Measurements from ENCODE around the gene NAIP.

Gene NAIP

GRCh38 chr5:71014176-71014575 is 11.0 kb downstream of the NAIP start:
- Histone ChIP-seq H3K4me3 (ENCODE audit: low read depth, low read length) (no peak overlapping the region), H3K36me3 (ENCODE audit: control insufficient read depth in 2 of 2, insufficient read depth in 1 of 2, low read length in 2 of 2) (no peaks in the 10 kb centered on the region), H3K4me1 (ENCODE audit: control insufficient read depth, insufficient read depth, low read length) (no peaks in the 10 kb centered on the region), H3K27ac (ENCODE audit: extremely low read depth, low read depth, low read length) (no peak overlapping the region), H3K9me3 (ENCODE audit: control insufficient read depth, insufficient read depth, low read depth, low read length) (no peaks in the 10 kb centered on the region)
- POLR2A ChIA-PET: no interaction called here
- CTCF ChIA-PET: no interaction called here
- TF ChIP-seq ZNF501 (tag by site-specific recombination; IDR thresholded peaks at IDR 0.05): no peak
- TF ChIP-seq ZNF473 (tag by site-specific recombination; IDR thresholded peaks at IDR 0.05): no peak
- no peak for TF ChIP-seq ZNF292 (tag by site-specific recombination; IDR thresholded peaks at IDR 0.05; ENCODE audit: borderline replicate concordance, low read depth)
- no peak for TF ChIP-seq ZEB2 (tag by site-specific recombination; IDR thresholded peaks at IDR 0.05)
- no peak for TF ChIP-seq ZBTB17 (tag by site-specific recombination; IDR thresholded peaks at IDR 0.05)
- TF ChIP-seq, protein P1, sequence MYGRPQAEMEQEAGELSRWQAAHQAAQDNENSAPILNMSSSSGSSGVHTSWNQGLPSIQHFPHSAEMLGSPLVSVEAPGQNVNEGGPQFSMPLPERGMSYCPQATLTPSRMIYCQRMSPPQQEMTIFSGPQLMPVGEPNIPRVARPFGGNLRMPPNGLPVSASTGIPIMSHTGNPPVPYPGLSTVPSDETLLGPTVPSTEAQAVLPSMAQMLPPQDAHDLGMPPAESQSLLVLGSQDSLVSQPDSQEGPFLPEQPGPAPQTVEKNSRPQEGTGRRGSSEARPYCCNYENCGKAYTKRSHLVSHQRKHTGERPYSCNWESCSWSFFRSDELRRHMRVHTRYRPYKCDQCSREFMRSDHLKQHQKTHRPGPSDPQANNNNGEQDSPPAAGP (tag by site-specific recombination; IDR thresholded peaks at IDR 0.05): no peak
- no peak for TF ChIP-seq MEIS1 (CRISPR knock-in tag; IDR thresholded peaks at IDR 0.05; ENCODE audit: borderline replicate concordance)
- no peak for TF ChIP-seq ZNF626 (tag by site-specific recombination; IDR thresholded peaks at IDR 0.05)
- TF ChIP-seq ZNF701 (tag by site-specific recombination; IDR thresholded peaks at IDR 0.05): no peak

DNA sequence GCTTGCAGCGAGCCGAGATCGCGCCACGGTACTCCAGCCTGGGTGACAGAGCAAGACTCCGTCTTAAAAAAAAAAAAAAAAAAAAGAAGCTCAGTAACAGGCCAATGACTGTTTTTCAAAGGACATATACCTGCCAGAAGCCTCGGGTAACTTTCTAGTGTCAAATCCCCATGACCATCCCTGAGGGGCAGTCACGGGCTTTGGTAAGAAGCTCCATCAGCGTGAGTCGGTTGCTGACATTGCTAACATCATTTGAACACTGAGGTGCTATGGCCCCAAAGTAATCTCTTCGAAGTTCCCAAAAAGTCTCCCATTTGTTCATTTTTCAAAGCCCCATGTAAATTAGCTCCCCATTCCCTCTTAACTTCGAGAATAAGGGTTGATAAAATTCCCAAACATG is 11.6 kb downstream of the NAIP start:
- no peak overlapping the region for H3K27ac ChIP-seq (ENCODE audit: extremely low read depth, low read depth, low read length)
- ChIA-PET POLR2A (no interaction called here), CTCF (no interaction called here)
- TF ChIP-seq ZNF184 (tag by site-specific recombination; IDR thresholded peaks at IDR 0.05) (no peak), ZNF596 (tag by site-specific recombination; IDR thresholded peaks at IDR 0.05) (no peak), BCL6B (tag by site-specific recombination; IDR thresholded peaks at IDR 0.05) (no peak), ZBTB44 (tag by site-specific recombination; IDR thresholded peaks at IDR 0.05) (no peak), ZNF133 (tag by site-specific recombination; IDR thresholded peaks at IDR 0.05) (no peak), SP2 (tag by site-specific recombination; IDR thresholded peaks at IDR 0.05) (no peak), ZNF501 (tag by site-specific recombination; IDR thresholded peaks at IDR 0.05) (no peak), ZNF830 (tag by site-specific recombination; IDR thresholded peaks at IDR 0.05; ENCODE audit: low read depth) (no peak), SETDB1 (IDR thresholded peaks at IDR 0.05; ENCODE audit: insufficient read length, low read length) (no peak), ZNF221 (tag by site-specific recombination; IDR thresholded peaks at IDR 0.05; ENCODE audit: borderline replicate concordance) (no peak), ZNF473 (tag by site-specific recombination; IDR thresholded peaks at IDR 0.05) (no peak), ZNF214 (tag by site-specific recombination; IDR thresholded peaks at IDR 0.05; ENCODE audit: borderline replicate concordance) (no peak), OSR2 (tag by site-specific recombination; IDR thresholded peaks at IDR 0.05) (no peak), ZNF621 (tag by site-specific recombination; IDR thresholded peaks at IDR 0.05) (no peak), ZSCAN16 (tag by site-specific recombination; IDR thresholded peaks at IDR 0.05) (no peak)
- TF ChIP-seq, protein P2, sequence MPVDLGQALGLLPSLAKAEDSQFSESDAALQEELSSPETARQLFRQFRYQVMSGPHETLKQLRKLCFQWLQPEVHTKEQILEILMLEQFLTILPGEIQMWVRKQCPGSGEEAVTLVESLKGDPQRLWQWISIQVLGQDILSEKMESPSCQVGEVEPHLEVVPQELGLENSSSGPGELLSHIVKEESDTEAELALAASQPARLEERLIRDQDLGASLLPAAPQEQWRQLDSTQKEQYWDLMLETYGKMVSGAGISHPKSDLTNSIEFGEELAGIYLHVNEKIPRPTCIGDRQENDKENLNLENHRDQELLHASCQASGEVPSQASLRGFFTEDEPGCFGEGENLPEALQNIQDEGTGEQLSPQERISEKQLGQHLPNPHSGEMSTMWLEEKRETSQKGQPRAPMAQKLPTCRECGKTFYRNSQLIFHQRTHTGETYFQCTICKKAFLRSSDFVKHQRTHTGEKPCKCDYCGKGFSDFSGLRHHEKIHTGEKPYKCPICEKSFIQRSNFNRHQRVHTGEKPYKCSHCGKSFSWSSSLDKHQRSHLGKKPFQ (tag by site-specific recombination; IDR thresholded peaks at IDR 0.05): no peak
- TF ChIP-seq, protein P3, sequence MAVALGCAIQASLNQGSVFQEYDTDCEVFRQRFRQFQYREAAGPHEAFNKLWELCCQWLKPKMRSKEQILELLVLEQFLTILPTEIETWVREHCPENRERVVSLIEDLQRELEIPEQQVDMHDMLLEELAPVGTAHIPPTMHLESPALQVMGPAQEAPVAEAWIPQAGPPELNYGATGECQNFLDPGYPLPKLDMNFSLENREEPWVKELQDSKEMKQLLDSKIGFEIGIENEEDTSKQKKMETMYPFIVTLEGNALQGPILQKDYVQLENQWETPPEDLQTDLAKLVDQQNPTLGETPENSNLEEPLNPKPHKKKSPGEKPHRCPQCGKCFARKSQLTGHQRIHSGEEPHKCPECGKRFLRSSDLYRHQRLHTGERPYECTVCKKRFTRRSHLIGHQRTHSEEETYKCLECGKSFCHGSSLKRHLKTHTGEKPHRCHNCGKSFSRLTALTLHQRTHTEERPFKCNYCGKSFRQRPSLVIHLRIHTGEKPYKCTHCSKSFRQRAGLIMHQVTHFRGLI (tag by site-specific recombination; IDR thresholded peaks at IDR 0.05): no peak
- no peaks in the 10 kb centered on the region for H3K9me3 ChIP-seq (ENCODE audit: control insufficient read depth, insufficient read depth, low read depth, low read length)
- H3K4me1 ChIP-seq (ENCODE audit: control insufficient read depth, insufficient read depth, low read length): no peaks in the 10 kb centered on the region
- H3K4me3 ChIP-seq (ENCODE audit: low read depth, low read length): no peak overlapping the region
- no peaks in the 10 kb centered on the region for H3K36me3 ChIP-seq (ENCODE audit: control insufficient read depth in 2 of 2, insufficient read depth in 1 of 2, low read length in 2 of 2)

All from HEK293 (cell line).